ENCODE data around the gene FTCDNL1.

FTCDNL1 gene

DNA sequence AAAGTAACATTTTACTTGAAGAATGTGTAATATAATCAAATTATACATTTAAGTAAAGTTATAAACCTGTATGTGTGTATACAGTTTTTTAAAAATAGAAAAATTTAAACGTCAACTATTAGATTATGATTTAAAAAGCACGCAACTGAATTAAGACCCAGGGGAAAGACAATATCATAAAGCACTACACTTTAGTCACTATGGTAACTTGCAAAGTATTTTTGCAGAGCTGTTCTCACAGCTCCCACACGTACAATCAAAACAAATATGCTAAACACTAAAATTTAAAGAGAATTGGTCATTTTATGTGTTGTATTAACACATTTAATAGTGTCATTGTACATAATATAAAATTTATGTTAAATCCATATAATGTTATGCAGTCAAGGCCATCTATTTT is 59.7 kb downstream of the FTCDNL1 start:
- DNase-seq (ENCODE audit: low spot score): no peak

DNA sequence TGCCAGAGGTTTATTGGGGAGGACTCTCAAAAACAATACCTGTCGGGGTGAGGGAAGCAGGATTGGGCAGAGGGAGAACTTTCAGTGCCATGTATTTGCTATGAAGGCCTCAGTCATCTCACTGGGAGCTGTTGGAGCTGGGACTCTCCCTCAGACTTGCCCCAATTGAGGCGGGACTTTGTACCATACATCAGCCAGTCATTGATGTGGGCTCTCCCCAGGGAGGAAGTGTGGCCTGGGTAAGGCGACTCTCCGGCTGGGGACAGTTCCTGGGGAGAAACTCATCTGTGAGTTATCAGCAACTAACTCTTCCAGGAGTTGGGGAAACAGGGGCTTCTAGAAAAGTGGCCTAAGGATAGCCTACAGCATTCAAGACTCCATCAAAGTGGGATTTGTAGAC is 66.5 kb downstream of the FTCDNL1 start:
- DNase-seq (ENCODE audit: low spot score): no peak

DNA sequence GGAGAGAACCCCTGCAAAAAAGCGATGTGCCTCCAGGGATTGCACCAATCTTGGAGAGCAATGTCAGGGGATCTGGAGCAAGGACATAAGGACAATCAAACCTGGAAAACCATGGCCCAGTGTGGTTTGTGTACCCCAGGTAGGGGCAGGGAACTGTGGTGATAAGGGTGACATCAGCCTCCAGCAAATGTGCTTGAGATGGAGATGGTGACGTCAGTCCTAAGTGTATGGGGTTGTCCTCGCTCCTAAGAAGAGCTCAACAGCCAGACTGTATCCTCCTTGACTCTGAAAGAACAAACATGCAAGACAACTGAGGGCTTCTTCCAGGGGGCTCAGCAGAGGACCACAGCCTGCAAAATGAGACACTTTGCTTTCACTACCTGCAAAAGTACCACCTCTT is 71.4 kb downstream of the FTCDNL1 start:
- DNase-seq (ENCODE audit: low spot score): no peak

- DNase-seq (ENCODE audit: low spot score): no peak
Observed at GRCh38 chr2:199778655-199779054, 72.3 kb downstream of the FTCDNL1 start.

DNA sequence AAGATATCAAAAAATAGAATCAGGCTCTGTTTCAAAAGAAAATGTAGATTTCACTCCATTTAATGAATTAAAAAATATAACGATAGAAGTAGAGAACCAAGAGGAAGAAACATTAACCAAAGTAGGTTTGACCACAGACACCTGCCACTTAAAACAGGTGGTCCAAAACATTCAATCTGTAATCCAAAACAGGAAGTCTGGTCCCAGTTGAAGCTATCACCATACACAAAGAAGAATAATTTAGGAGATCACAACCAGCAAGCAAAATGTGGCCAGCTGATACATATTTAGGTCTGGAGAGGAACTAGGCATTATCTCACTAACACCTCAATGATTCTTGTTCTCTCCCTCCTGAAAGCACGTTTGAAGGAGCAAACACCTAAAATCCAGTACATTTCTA is 73.1 kb downstream of the FTCDNL1 start:
- no peak for DNase-seq (ENCODE audit: low spot score)

DNA sequence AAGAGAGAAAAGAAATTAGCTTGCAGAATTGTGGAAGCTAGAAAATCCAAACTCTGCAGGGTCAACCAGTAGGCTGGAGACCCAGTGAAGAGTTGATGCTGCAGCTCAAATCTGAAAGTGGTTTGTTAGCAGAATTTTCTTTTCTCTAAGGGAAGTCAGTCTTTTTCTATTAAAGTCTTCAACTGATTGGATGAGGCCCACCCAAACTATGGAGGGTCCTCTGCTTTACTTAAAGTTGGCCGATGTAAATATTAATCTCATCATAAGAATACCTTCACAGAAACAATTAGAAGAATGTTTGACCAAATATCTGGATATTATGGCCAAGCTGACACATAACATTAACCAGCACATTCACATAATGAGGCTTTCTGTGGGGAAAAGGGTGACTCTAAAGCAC is 73.7 kb downstream of the FTCDNL1 start:
- DNase-seq (ENCODE audit: low spot score): no peak

- no peak for DNase-seq (ENCODE audit: low spot score)
Observed at GRCh38 chr2:199775267-199775666, 75.7 kb downstream of the FTCDNL1 start.

DNA sequence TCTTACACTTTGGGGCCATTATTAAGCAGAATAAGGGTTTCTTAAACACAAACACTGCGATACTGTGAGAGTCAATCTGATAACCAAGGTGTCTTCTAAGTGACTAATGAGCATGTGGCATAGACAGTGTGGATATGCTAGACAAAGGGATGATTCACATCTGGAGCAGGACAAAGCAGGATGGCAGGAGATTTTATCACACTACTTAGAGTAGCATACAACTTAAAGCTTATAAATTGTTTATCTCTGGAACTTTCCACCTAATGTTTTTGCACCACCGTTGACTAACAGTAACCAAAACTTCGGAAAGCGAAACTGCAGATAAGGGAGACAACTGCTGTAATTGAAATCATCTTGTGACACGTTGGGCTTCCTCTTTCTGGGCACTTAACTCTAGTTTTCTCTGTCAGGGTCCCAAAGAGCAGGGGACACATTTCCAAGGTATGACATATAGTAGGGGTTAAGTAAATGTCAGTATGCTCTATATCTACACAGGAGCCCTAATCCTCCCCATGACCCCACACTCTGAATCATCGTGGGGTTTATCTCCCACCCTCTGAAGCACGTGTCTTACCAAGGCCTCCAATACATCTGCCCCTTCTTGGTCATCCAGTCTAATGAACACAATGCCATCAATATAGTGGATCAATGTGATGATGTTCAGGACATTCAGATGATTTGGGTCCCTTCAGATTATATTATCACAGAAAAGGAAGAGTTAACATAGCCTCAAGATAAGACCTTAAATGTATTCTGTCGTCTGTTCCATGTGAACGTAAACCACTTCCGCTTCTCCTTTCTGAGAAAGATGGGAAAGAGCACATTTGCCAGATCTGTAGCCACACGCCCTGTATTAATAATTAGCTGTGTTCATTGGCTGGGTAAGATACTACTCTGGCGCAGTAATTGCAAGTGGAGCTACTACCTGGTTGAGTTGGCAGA is 78.7 kb downstream of the FTCDNL1 start:
- no peak for DNase-seq (ENCODE audit: low spot score)

DNA sequence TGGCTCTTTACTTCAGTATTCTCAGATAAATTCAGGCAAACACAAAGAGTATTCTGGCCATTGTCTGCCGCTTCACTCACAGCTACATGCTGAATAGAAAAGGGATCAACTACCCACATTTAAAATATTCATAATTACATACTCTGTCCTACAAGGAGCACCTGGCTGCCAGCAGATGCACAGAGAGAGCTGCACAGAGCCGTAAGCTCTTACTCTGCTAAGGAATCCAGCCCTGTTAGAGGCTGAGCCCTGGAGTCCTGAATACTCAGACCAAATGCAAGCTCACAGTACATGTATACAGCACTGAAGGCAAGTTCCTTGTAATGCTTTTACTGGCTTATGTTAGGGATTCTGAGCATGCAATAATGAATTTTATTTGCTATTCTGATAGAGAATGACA is 80.3 kb downstream of the FTCDNL1 start:
- DNase-seq (ENCODE audit: low spot score): no peak

GRCh38 chr2:199765646-199766045 is 85.3 kb downstream of the FTCDNL1 start:
- no peak for DNase-seq (ENCODE audit: low spot score)

DNA sequence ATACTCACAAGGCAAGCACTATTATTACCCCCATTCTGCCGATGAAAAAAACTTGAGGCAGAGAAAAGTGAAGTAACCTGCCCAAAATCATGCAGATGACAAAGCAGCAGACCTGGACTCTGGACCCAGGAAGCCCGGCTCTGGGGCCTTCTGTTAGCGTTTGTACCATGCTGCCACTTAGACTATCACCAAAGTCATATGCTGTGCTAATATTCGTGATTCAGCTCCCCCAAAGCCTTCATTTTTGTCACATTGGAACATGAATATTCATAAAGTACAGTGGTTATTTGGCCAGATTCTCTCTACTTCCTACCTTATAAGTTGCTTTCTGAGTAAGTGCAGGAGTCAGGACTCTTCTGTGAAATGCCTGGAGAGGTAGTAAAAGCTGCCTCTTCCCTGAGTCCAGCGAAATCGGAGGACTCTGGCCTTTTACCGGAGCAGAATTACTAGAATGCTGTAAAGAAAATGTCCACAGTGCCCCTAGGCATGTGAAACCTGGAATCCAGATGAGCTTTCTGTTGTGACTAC is 86.7 kb downstream of the FTCDNL1 start:
- no peak for DNase-seq (ENCODE audit: low spot score)

DNA sequence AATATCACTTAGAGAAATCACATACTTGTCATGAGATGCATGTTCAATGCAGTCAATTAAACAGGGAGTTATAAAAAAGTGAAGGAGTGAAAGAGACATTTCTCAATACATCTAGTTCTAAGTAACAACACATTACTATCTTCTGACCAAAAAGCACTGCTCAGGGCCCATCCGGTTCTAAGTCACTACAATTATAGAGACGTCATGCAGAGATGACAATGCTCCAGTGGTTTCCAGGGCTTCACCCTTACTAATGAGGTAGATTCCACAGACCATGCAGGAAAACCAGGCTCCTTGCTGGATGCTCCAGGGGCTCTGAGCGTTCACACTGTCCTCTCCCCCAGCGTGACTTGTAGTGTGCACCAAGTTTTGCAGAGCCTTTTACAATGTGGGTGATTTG is 88.0 kb downstream of the FTCDNL1 start:
- DNase-seq (ENCODE audit: low spot score): no peak

DNA sequence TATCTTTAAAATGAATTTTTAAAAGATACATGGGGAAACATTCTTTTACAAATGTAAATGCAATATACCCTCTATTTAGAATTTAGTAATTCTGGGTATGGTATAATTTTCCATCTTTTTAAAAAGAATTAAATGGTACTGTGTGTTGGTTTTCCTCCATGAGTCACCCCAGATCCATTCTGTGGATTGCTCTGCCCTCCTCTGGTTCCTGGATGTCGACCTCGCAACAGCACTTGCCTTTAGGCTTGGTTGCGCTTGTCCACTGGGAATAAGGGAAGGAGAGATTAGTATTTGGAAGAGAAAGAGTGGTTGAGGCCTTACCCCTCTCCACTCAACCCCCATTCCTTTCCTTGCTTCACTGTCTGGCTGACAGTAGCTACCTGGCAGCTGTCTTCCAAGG is 90.4 kb downstream of the FTCDNL1 start:
- no peak for DNase-seq (ENCODE audit: low spot score)

DNA sequence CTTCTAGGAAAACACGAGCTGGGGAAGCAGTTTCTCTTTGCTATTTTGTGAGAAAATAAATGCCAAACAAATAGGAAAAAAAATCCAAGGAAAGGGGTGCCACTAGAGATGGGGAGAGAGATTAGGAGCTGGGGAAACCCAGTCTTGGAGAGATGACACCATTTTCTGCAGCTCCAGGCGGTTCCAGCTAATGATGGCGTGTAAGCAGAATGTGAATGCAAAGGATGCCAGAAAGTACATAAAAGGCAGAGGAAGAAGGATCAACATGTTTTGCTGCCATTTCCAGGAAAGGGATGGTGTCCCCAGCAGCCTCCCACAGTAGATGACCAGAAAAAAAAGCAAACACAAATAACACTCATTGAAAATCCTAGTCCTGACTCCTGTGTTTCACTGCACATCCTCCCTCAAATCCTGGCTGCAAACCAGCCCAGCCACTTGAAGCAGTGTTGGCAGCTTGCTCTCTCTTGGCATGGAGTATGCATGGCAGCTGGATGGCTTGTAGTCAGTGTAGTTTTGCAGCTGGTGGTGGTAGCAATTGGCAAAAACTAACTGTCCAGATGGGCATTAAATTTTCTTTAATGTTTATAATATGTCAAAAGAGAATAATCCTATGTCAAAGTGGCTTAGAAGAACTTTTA is 93.6 kb downstream of the FTCDNL1 start:
- no peak for DNase-seq (ENCODE audit: low spot score)

DNA sequence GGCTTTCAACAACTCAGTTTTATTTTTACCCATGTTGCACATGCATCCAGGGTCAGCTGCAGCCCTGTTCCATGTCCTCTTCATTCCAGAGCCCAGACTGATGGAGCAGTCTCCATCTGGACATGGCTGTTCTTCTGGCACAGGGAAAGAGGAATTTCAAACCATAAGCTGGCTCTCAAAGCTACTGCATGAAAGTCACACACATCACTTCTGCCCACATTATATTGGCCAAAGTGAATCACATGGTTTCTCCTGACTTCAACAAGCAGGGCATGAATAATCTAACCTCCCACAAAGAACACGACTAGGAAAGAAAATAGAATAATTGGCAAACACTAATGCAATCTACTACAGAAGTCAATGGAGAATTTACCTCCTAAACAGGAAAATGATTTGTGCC is 94.2 kb downstream of the FTCDNL1 start:
- DNase-seq (ENCODE audit: low spot score): no peak

DNA sequence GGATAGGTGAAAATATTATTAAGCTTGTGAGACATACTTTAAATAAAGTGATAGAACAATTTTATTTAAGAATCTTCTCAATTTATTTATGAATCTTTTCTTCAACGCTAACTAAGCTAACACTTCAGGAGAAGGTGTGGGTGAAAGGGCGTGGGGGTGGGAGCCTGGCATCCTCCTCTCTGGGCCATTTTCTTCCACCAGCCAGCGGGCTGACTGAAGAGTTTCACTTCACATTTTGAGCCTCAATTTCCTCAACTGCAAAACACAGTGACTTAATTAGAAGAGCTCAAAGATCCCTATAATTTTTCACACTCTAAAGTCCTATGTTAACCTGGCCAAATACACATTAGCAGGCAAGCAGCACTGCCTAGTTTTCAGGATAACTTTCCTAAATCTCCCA is 94.8 kb downstream of the FTCDNL1 start:
- no peak for DNase-seq (ENCODE audit: low spot score)

DNA sequence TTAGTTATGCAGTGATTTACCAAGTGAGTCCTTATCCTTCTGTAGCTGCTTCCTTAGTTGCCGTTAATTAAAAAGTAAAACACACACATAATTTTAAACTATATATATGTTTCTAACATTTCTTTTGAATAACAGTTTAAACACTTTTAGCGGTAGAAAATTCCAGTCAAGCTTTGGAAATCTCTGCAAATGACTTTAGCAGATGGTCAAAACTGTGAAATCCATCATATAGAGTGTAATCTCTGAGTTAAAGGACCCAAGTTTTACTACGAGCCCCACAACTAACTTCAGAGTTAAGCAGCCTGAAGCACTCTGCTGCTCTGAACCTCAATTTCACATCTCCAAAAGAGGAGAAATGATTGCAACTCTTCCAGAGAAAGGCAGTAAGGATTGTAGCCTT is 96.2 kb downstream of the FTCDNL1 start:
- DNase-seq (ENCODE audit: low spot score): no peak

DNA sequence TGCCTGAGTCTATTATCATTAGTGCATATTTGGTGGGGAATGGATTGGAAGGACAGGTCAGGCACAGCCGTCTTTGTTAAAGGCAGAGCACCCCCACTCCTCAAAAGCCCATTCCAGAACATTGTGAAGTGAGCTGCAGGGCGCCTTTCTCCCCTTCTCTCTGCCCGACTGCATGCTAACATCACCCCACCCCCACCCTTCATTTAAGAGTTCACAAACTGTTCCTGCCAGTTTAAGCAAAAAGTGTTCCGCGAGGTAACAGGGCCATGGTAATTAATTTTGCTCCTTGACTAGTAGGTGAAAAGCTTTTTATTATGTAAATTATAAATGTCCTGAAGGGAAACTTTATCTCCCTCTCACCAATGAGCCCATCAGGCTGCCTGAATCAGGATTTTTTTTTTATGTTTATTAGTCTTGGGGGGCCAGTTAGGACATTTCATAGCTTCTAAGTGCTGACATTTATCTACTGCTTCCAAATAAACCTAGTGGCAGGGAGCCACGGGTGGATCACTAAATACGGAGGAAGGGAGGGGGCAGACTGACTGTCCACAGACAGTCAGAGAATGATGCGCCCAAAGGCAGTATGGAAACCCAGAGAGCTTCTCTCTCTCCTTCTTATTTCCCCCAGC is 99.4 kb downstream of the FTCDNL1 start:
- DNase-seq (ENCODE audit: low spot score): no peak

- DNase-seq (ENCODE audit: low spot score): no peak
Observed at GRCh38 chr2:199749571-199749970, 101.4 kb downstream of the FTCDNL1 start.

DNA sequence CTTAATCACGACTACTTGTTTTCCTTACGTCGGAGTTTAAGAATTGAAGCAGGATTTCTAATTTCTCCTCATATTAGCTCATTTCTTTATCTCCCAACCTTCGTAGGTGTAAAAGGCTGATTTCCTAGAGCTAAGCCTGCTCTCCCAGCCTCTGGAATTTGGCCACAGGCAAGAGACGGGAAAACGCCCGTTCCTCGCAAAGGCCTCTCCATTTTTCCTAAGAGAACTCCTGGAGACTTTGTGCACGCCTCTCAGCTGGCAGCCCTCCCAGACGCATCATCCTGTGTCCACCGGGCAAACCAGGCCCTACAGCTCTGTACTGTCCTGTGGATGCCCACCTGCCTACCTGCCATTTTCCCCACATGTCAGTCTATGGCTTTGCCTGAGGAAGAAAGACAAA is 106.3 kb downstream of the FTCDNL1 start:
- no peak for DNase-seq (ENCODE audit: low spot score)

DNA sequence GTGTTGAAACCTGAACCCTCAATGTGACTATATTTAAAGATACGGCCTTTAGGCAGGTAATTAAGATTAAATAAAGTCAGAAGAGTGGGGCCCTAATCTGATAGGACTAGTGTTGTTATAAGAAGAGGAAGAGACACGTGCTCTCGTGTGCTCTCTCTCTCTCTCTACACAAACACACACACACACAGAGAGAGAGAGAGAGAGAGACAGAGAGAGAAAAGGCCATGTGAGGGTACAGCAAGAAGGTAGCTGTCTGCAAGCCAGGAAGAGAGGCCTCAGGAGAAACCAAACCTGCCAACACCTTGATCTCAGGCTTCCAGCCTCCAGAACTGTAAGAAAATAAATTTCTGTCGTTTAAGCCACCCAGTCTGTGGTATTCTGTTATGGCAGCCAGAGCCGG is 106.7 kb downstream of the FTCDNL1 start:
- no peak for DNase-seq (ENCODE audit: low spot score)

GRCh38 chr2:199743415-199744120 is 107.4 kb downstream of the FTCDNL1 start:
- DNase-seq (ENCODE audit: low spot score): no peak

Data from CD4-positive, alpha-beta T cell treated with Interleukin-2 at 100 ng/mL for 4 hours (primary cell).